Panc1 (cell line): ENCODE measurements around the gene HMGXB4. TPM values are rescaled to one million over a fixed set of nuclear protein-coding genes. Genes with fewer than 3 reads are reported as not detected.

Experiments
- ATAC-seq: fragments of 200-7000 bp; cut with Tn5 transposase; 2 replicates; pipeline ENCODE4 v1.9.1; 2020; ENCODE audit warnings: mild to moderate bottlenecking, moderate library complexity
- BruUV-seq: library from RNA; stranded (reverse); fragments of 400-500 nt; replicated peaks from 2 replicates; lab custom pipeline; 2021; lab: Mats Ljungman, UMichigan
- CTCF ChIA-PET: fragments of 300-600 bp; sonication (Branson Sonifier 250); formaldehyde crosslinking; loops from one replicate; lab custom pipeline; 2022; ENCODE audit warnings: antibody characterized with exemption; lab: Charles Lee
- POLR2A ChIA-PET: fragments of 300-600 bp; sonication (Branson Sonifier 250); formaldehyde crosslinking; loops from one replicate; lab custom pipeline; 2022; ENCODE audit warnings: antibody characterized with exemption; lab: Charles Lee
- DNase-seq: peaks from one replicate; pipeline ENCODE4 v3.0.0-alpha.2; 2010; ENCODE audit warnings: low read depth, low spot score
- H3K27ac ChIP-seq: 2 replicates; pipeline ENCODE4 v1.5.1; 2011; ENCODE audit warnings: mild to moderate bottlenecking, low read length, inconsistent platforms
- H3K27me3 ChIP-seq: fragments of 200-500 bp; sonication (Bioruptor generic); 2 replicates; pipeline ENCODE4 v1.6.0; 2014; ENCODE audit warnings: low read length, inconsistent platforms; ENCODE audit not compliant: control insufficient read depth, insufficient read depth
- H3K36me3 ChIP-seq: fragments of 200-500 bp; sonication (Bioruptor generic); 2 replicates; pipeline ENCODE4 v1.5.1; 2014; ENCODE audit warnings: inconsistent platforms, mild to moderate bottlenecking, low read length, moderate library complexity; ENCODE audit not compliant: control insufficient read depth, insufficient read depth
- H3K4me1 ChIP-seq: 2 replicates; pipeline ENCODE4 v1.5.1; 2011; ENCODE audit warnings: inconsistent platforms, mild to moderate bottlenecking, low read length, moderate library complexity; ENCODE audit not compliant: control insufficient read depth, insufficient read depth
- H3K4me3 ChIP-seq, 2 experiments: 2 replicates each; pipeline ENCODE4 v1.5.1; 2011 to 2012; ENCODE audit warnings: low read depth in 2 of 2, low read length in 2 of 2, mild to moderate bottlenecking in 2 of 2, inconsistent platforms in 1 of 2, moderate library complexity in 1 of 2
- H3K9me3 ChIP-seq: fragments of 200-500 bp; sonication (Bioruptor generic); 2 replicates; pipeline ENCODE4 v1.5.1; 2014; ENCODE audit warnings: low read depth, mild to moderate bottlenecking, inconsistent platforms, low read length, moderate library complexity; ENCODE audit not compliant: control insufficient read depth, insufficient read depth
- CTCF ChIP-seq: fragments of 450-650 bp; IDR thresholded peaks from 2 replicates; pipeline ENCODE4 v1.5.1; 2017; ENCODE audit warnings: mild to moderate bottlenecking
- POLR2AphosphoS5 ChIP-seq: IDR thresholded peaks from 2 replicates; pipeline ENCODE4 v1.6.1; 2012; ENCODE audit warnings: mild to moderate bottlenecking, low read depth, low read length, moderate library complexity
- SIN3A ChIP-seq: IDR thresholded peaks from 2 replicates; pipeline ENCODE4 v1.6.1; 2012; ENCODE audit warnings: low read depth, mild to moderate bottlenecking, low read length, moderate library complexity, borderline replicate concordance; ENCODE audit not compliant: insufficient read depth
- TCF7L2 ChIP-seq: IDR thresholded peaks from 2 replicates; pipeline ENCODE4 v1.6.1; 2011; ENCODE audit warnings: mild to moderate bottlenecking, low read depth, low read length, inconsistent platforms
- in situ Hi-C: cut with HindIII; loops from 2 replicates; pipeline ENCODE4 v1.10.0; 2016; ENCODE audit warnings: low sequenced_read_pairs, low pct_unique_long_range_greater_than_20kb
- intact Hi-C: fragments of 100-400 bp; cut with micrococcal nuclease; formaldehyde crosslinking; loops from one replicate; pipeline ENCODE4 v1.10.0; 2022; ENCODE audit not compliant: unreplicated experiment
- total RNA-seq: library from RNA; stranded (reverse); gene quantifications from one replicate; pipeline ENCODE4 v1.2.1, GENCODE V29; 2021; ENCODE audit not compliant: unreplicated experiment
- TF ChIP-seq, protein P1 (sequence below), 2 experiments: IDR thresholded peaks; 2 replicates each; pipeline ENCODE4 v1.6.1; 2011 to 2012; ENCODE audit warnings: low read depth in 2 of 2, control low read depth in 1 of 2, low read length in 1 of 2, mild to moderate bottlenecking in 1 of 2, moderate library complexity in 1 of 2; ENCODE audit not compliant: insufficient read depth in 1 of 2

The HMGXB4 gene
- total RNA-seq, 1 experiment from 2014 or later = 23.7 TPM

GRCh38 chr22:35215993-35216392, 41.3 kb upstream of the HMGXB4 start:
- DNase-seq = no peak
- intact Hi-C loops = no loop called here
- BruUV-seq = no TSS peak
- TF ChIP-seq POLR2AphosphoS5 = no peak
- TF ChIP-seq, protein P1, sequence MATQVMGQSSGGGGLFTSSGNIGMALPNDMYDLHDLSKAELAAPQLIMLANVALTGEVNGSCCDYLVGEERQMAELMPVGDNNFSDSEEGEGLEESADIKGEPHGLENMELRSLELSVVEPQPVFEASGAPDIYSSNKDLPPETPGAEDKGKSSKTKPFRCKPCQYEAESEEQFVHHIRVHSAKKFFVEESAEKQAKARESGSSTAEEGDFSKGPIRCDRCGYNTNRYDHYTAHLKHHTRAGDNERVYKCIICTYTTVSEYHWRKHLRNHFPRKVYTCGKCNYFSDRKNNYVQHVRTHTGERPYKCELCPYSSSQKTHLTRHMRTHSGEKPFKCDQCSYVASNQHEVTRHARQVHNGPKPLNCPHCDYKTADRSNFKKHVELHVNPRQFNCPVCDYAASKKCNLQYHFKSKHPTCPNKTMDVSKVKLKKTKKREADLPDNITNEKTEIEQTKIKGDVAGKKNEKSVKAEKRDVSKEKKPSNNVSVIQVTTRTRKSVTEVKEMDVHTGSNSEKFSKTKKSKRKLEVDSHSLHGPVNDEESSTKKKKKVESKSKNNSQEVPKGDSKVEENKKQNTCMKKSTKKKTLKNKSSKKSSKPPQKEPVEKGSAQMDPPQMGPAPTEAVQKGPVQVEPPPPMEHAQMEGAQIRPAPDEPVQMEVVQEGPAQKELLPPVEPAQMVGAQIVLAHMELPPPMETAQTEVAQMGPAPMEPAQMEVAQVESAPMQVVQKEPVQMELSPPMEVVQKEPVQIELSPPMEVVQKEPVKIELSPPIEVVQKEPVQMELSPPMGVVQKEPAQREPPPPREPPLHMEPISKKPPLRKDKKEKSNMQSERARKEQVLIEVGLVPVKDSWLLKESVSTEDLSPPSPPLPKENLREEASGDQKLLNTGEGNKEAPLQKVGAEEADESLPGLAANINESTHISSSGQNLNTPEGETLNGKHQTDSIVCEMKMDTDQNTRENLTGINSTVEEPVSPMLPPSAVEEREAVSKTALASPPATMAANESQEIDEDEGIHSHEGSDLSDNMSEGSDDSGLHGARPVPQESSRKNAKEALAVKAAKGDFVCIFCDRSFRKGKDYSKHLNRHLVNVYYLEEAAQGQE (IDR thresholded peaks at IDR 0.05; ENCODE audit: insufficient read depth in 1 of 2, low read depth in 2 of 2, low read length in 1 of 2) = no peak
- no peak overlapping the region for H3K4me3 ChIP-seq
- CTCF ChIA-PET = interaction anchor here (0.5 kb wide), 1 partner anchor 60 kb away, joined by 8 read pairs; no protein-coding TSS in a partner anchor
- H3K27me3 ChIP-seq = no peaks in the 10 kb centered on the region
- POLR2A ChIA-PET = no interaction called here
- H3K9me3 ChIP-seq = no peaks in the 10 kb centered on the region
- H3K4me1 ChIP-seq = no peaks in the 10 kb centered on the region
- no peak for ATAC-seq
- no peak overlapping the region for H3K27ac ChIP-seq
- in situ Hi-C loops = no loop called here
- H3K36me3 ChIP-seq = no peaks in the 10 kb centered on the region

- POLR2A ChIA-PET = no interaction called here
- TF ChIP-seq, protein P1 (IDR thresholded peaks at IDR 0.05; ENCODE audit: insufficient read depth in 1 of 2, low read depth in 2 of 2, low read length in 1 of 2) = no peak
- no peak for TF ChIP-seq SIN3A
- no peak for TF ChIP-seq TCF7L2
- TF ChIP-seq CTCF = no peak
- TF ChIP-seq POLR2AphosphoS5 = no peak
- Histone ChIP-seq H3K4me3 (no peak overlapping the region), H3K4me1 (no peaks in the 10 kb centered on the region), H3K9me3 (no peaks in the 10 kb centered on the region), H3K36me3 (no peaks in the 10 kb centered on the region), H3K27me3 (no peaks in the 10 kb centered on the region), H3K27ac (no peak overlapping the region)
- in situ Hi-C loops = no loop called here
- intact Hi-C loops = no loop called here
- CTCF ChIA-PET = no interaction called here
- no TSS peak for BruUV-seq
- ATAC-seq (no peak), DNase-seq (no peak)
Observed at GRCh38 chr22:35217527-35217926, 39.8 kb upstream of the HMGXB4 start.
